Chondrocyte (in vitro differentiated cells): ENCODE results near the gene ZNF208. TPM values are rescaled to one million over a fixed set of nuclear protein-coding genes. Genes with fewer than 3 reads are reported as not detected.
"Not testable (repeated sequence)": the region's sequence is repeated elsewhere in the genome, so short reads cannot be mapped to it uniquely, and the experiment has no call there.

Experiments
- DNase-seq: peaks from one replicate; pipeline ENCODE4 v3.0.0; 2021; ENCODE audit warnings: mixed read lengths, low spot score
- H3K27ac Mint-ChIP-seq: one replicate; pipeline ENCODE4 v1.8.0; 2021; ENCODE audit warnings: mild to moderate bottlenecking, moderate library complexity, mixed read lengths; ENCODE audit not compliant: unreplicated experiment
- H3K27me3 Mint-ChIP-seq: 2 replicates; pipeline ENCODE4 v1.8.0; 2021; ENCODE audit warnings: low read depth, mixed read lengths
- H3K36me3 Mint-ChIP-seq: 2 replicates; pipeline ENCODE4 v1.8.0; 2021; ENCODE audit warnings: low read depth, mixed read lengths
- H3K4me1 Mint-ChIP-seq: 2 replicates; pipeline ENCODE4 v1.8.0; 2021; ENCODE audit warnings: low read depth, mild to moderate bottlenecking, mixed read lengths
- H3K4me3 Mint-ChIP-seq: one replicate; pipeline ENCODE4 v1.8.0; 2021; ENCODE audit warnings: mild to moderate bottlenecking, moderate library complexity, mixed read lengths; ENCODE audit not compliant: unreplicated experiment
- H3K9me3 Mint-ChIP-seq: 2 replicates; pipeline ENCODE4 v1.8.0; 2021; ENCODE audit warnings: low read depth, mixed read lengths
- long read RNA-seq: library from polyadenylated mRNA; stranded (forward); transcript quantifications from one replicate; pipeline ENCODE4 v2.0.0, GENCODE V29; 2021
- total RNA-seq: library from RNA; stranded (reverse); gene quantifications from 3 replicates; pipeline ENCODE4 v1.2.1, GENCODE V29; 2021
- TF ChIP-seq, protein P1 (sequence below): fragments of 200-600 bp; sonication (generic); IDR thresholded peaks from 2 replicates; pipeline ENCODE4 v1.5.0; 2021; ENCODE audit warnings: antibody characterized with exemption, mild to moderate bottlenecking, moderate library complexity

The ZNF208 gene
- not detected in 3 replicates for total RNA-seq
- long read RNA-seq = 0 reads

GRCh38 chr19:22010437-22011143 is at the start of gene ZNF208:
Gene ZNF208, minus strand, starts transcription at chr19:22010943. Its CDS starts 149 bp downstream, at chr19:22010794.
- DNase-seq, H3K4me3 Mint-ChIP-seq, H3K4me1 Mint-ChIP-seq, H3K27me3 Mint-ChIP-seq, H3K36me3 Mint-ChIP-seq, H3K27ac Mint-ChIP-seq: not testable (repeated sequence)
- peaks cover 47% of the 10 kb centered on the region for H3K9me3 Mint-ChIP-seq

DNA sequence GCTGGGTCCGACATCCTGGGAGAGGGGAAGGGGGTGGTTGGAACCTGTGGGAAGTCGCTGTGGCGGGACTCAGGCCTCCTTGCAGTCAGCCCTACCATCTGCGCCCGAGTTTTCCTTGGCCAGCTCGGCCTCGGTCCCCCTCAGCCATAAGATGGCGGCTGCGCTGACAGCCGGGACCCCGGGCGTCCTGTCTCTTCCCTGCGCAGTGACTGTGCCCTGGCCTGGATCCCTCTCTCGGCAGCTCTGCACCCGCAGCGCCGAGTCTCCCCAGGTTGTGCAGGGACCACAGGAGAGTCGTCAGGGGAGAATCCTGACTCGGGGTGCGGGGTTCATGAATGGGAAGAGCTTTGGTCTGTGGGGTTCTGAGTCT is 41.9 kb upstream of the ZNF208 start:
- H3K27ac Mint-ChIP-seq = no peak overlapping the region
- TF ChIP-seq, protein P1, sequence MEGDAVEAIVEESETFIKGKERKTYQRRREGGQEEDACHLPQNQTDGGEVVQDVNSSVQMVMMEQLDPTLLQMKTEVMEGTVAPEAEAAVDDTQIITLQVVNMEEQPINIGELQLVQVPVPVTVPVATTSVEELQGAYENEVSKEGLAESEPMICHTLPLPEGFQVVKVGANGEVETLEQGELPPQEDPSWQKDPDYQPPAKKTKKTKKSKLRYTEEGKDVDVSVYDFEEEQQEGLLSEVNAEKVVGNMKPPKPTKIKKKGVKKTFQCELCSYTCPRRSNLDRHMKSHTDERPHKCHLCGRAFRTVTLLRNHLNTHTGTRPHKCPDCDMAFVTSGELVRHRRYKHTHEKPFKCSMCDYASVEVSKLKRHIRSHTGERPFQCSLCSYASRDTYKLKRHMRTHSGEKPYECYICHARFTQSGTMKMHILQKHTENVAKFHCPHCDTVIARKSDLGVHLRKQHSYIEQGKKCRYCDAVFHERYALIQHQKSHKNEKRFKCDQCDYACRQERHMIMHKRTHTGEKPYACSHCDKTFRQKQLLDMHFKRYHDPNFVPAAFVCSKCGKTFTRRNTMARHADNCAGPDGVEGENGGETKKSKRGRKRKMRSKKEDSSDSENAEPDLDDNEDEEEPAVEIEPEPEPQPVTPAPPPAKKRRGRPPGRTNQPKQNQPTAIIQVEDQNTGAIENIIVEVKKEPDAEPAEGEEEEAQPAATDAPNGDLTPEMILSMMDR = no peak
- H3K27me3 Mint-ChIP-seq = no peaks in the 10 kb centered on the region
- H3K9me3 Mint-ChIP-seq = peaks cover 39% of the 10 kb centered on the region
- no peak overlapping the region for H3K4me3 Mint-ChIP-seq
- no peak for DNase-seq
- no peaks in the 10 kb centered on the region for H3K4me1 Mint-ChIP-seq
- H3K36me3 Mint-ChIP-seq = no peaks in the 10 kb centered on the region

- H3K27me3 Mint-ChIP-seq, H3K36me3 Mint-ChIP-seq, DNase-seq, H3K4me3 Mint-ChIP-seq, H3K4me1 Mint-ChIP-seq, H3K27ac Mint-ChIP-seq: not testable (repeated sequence)
- peaks cover 72% of the 10 kb centered on the region for H3K9me3 Mint-ChIP-seq
Observed at GRCh38 chr19:22041151-22041550, 30.4 kb upstream of the ZNF208 start.

DNA sequence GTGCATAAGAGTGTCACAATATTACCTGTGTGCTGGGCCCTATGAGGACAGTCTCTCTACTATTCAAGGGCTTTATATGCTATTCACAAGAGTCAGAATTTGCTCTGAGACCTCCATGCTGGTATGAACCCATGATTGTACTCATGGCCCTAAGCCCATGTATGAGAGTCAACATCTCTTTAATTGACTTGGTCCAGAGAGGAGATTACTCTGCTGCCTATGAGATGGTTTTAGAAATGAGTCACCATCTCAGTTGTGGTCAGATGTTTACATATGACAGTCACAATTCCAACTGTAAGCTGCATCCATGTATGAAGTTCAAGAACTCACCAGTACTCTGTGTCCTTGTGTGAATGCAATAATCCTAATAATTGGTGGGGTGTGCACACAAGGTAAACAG is 19.9 kb upstream of the ZNF208 start:
- Mint-ChIP-seq H3K9me3 (peaks cover 92% of the 10 kb centered on the region), H3K4me3 (no peak overlapping the region), H3K4me1 (no peaks in the 10 kb centered on the region), H3K27me3 (no peaks in the 10 kb centered on the region), H3K36me3 (no peaks in the 10 kb centered on the region), H3K27ac (no peak overlapping the region)
- TF ChIP-seq, protein P1 = no peak
- no peak for DNase-seq

- no peak overlapping the region for H3K27ac Mint-ChIP-seq
- peaks cover 84% of the 10 kb centered on the region for H3K9me3 Mint-ChIP-seq
- no peak overlapping the region for H3K4me3 Mint-ChIP-seq
- no peak for DNase-seq
- TF ChIP-seq, protein P1 = no peak
- no peaks in the 10 kb centered on the region for H3K4me1 Mint-ChIP-seq
- no peaks in the 10 kb centered on the region for H3K27me3 Mint-ChIP-seq
- H3K36me3 Mint-ChIP-seq = no peaks in the 10 kb centered on the region
Observed at GRCh38 chr19:22026687-22027086, 15.9 kb upstream of the ZNF208 start.

DNA sequence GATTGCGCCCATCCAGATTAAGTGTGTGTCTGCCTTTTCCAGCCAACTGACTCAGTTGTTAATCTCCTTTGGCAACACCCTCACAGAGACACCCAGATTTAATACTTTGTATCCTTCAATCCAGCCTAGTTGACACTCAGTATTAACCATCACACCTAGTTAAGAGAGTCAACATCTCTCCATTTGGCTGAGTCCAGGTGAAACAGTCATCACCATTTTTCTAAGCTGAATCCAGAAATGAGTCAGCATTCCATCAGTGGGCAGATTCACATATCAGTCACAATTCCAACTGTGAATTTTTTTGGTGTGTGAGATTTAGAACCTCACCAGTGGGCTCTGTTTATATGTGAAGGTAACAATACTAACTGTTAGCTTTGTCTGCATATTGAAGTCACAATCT is 14.8 kb upstream of the ZNF208 start:
- H3K27ac Mint-ChIP-seq = not testable (repeated sequence)
- H3K9me3 Mint-ChIP-seq = peaks cover 79% of the 10 kb centered on the region

GRCh38 chr19:21970466-21970865 is 40.3 kb downstream of the ZNF208 start:
- H3K36me3 Mint-ChIP-seq = peaks cover 4% of the 10 kb centered on the region
- H3K27me3 Mint-ChIP-seq = no peaks in the 10 kb centered on the region
- H3K27ac Mint-ChIP-seq = no peak overlapping the region
- TF ChIP-seq, protein P1 = no peak
- DNase-seq = no peak
- H3K4me1 Mint-ChIP-seq = no peaks in the 10 kb centered on the region
- peaks cover 73% of the 10 kb centered on the region for H3K9me3 Mint-ChIP-seq
- H3K4me3 Mint-ChIP-seq = no peak overlapping the region

More for the DNA sequence above, 14.8 kb upstream of the ZNF208 start:
- H3K4me3 Mint-ChIP-seq, DNase-seq, H3K36me3 Mint-ChIP-seq, H3K4me1 Mint-ChIP-seq, H3K27me3 Mint-ChIP-seq: not testable (repeated sequence)
